ENCODE measurements around the gene APOBEC3B.

GRCh38 chr22:38937036-38937435 is 45.1 kb upstream of the APOBEC3B start:
- no peak for TF ChIP-seq POLR2A (IDR thresholded peaks at IDR 0.05)
- TF ChIP-seq, protein P1, sequence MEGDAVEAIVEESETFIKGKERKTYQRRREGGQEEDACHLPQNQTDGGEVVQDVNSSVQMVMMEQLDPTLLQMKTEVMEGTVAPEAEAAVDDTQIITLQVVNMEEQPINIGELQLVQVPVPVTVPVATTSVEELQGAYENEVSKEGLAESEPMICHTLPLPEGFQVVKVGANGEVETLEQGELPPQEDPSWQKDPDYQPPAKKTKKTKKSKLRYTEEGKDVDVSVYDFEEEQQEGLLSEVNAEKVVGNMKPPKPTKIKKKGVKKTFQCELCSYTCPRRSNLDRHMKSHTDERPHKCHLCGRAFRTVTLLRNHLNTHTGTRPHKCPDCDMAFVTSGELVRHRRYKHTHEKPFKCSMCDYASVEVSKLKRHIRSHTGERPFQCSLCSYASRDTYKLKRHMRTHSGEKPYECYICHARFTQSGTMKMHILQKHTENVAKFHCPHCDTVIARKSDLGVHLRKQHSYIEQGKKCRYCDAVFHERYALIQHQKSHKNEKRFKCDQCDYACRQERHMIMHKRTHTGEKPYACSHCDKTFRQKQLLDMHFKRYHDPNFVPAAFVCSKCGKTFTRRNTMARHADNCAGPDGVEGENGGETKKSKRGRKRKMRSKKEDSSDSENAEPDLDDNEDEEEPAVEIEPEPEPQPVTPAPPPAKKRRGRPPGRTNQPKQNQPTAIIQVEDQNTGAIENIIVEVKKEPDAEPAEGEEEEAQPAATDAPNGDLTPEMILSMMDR (IDR thresholded peaks at IDR 0.05) = no peak

Measured in esophagus squamous epithelium (tissue), 4 donors.